ENCODE data around the gene SLIT3.
"Not testable (repeated sequence)": the region's sequence is repeated elsewhere in the genome, so short reads cannot be mapped to it uniquely, and the experiment has no call there.

Gene SLIT3

GRCh38 chr5:168649306-168649705, 651.6 kb downstream of the SLIT3 start:
- no peak overlapping the region for H3K4me3 ChIP-seq (ENCODE audit: low read depth, low read length)
- DNase-seq (ENCODE audit: low read depth): no peak
- no peak for TF ChIP-seq CTCF (IDR thresholded peaks at IDR 0.05; ENCODE audit: control insufficient read depth, extremely low read depth, insufficient read depth)

GRCh38 chr5:168648576-168648975, 652.4 kb downstream of the SLIT3 start:
- no peak overlapping the region for H3K4me3 ChIP-seq (ENCODE audit: low read depth, low read length)
- DNase-seq (ENCODE audit: low read depth): no peak
- TF ChIP-seq CTCF (IDR thresholded peaks at IDR 0.05; ENCODE audit: control insufficient read depth, extremely low read depth, insufficient read depth): no peak

GRCh38 chr5:168648016-168648415, 652.9 kb downstream of the SLIT3 start:
- no peak overlapping the region for H3K4me3 ChIP-seq (ENCODE audit: low read depth, low read length)
- TF ChIP-seq CTCF (IDR thresholded peaks at IDR 0.05; ENCODE audit: control insufficient read depth, extremely low read depth, insufficient read depth): no peak
- no peak for DNase-seq (ENCODE audit: low read depth)

GRCh38 chr5:168647083-168647482, 653.9 kb downstream of the SLIT3 start:
- no peak for TF ChIP-seq CTCF (IDR thresholded peaks at IDR 0.05; ENCODE audit: control insufficient read depth, extremely low read depth, insufficient read depth)
- no peak overlapping the region for H3K4me3 ChIP-seq (ENCODE audit: low read depth, low read length)
- DNase-seq (ENCODE audit: low read depth): no peak

- no peak for TF ChIP-seq CTCF (IDR thresholded peaks at IDR 0.05; ENCODE audit: control insufficient read depth, extremely low read depth, insufficient read depth)
- no peak overlapping the region for H3K4me3 ChIP-seq (ENCODE audit: low read depth, low read length)
- no peak for DNase-seq (ENCODE audit: low read depth)
Measured at GRCh38 chr5:168646335-168646734, 654.6 kb downstream of the SLIT3 start.

DNA sequence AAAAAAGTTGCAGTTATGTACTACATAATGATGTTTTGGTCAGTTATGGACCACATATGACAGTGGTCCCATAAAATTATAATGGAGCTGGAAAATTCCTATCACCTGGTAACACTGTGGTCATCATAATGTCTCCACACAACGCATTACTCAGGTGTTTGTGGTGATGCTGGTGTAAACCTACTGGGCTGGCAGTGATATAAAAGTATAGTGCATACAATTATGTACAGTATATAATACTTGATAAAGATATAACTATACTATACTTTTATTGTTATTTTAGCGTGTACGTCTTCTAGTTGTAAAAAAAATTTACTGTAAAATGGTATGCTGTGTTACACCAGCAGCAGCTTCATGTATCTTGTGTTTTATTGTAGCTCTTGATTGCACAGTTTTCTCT, 655.7 kb downstream of the SLIT3 start:
- no peak for DNase-seq (ENCODE audit: low read depth)
- no peak overlapping the region for H3K4me3 ChIP-seq (ENCODE audit: low read depth, low read length)
- TF ChIP-seq CTCF (IDR thresholded peaks at IDR 0.05; ENCODE audit: control insufficient read depth, extremely low read depth, insufficient read depth): no peak

GRCh38 chr5:168642019-168642418, 658.9 kb downstream of the SLIT3 start:
- TF ChIP-seq CTCF (IDR thresholded peaks at IDR 0.05; ENCODE audit: control insufficient read depth, extremely low read depth, insufficient read depth): no peak
- DNase-seq (ENCODE audit: low read depth): no peak
- no peak overlapping the region for H3K4me3 ChIP-seq (ENCODE audit: low read depth, low read length)

DNA sequence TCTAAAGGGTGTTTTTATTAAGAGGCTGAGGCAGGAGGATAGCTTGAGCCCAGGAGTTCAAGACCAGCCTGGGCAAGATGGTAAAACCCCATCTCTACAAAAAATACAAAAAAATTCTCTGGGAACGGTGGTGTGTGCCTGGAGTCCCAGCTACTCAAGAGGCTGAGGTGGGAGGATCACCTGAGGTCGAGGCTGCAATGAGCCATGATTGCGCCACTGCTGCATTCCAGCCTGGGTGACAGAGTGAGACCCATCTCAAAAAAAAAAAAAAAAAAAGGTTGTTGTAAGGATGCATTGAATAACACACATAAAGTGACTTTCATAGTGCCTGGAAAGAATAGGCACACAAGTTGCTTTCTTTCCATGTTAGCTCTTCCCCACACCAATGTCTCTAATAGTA, 662.1 kb downstream of the SLIT3 start:
- H3K4me3 ChIP-seq (ENCODE audit: low read depth, low read length); DNase-seq (ENCODE audit: low read depth): not testable (repeated sequence)
